Kidney epithelial cell (primary cell): ENCODE data around the gene TMEM98. TPM values are rescaled to one million over a fixed set of nuclear protein-coding genes. Genes with fewer than 3 reads are reported as not detected.
"Not testable (repeated sequence)": the region's sequence is repeated elsewhere in the genome, so short reads cannot be mapped to it uniquely, and the experiment has no call there.

Source experiments
- DNase-seq: peaks from one replicate; pipeline ENCODE4 v3.0.0-alpha.2; 2010; ENCODE audit warnings: low read depth
- H3K27me3 ChIP-seq: 2 replicates; pipeline ENCODE4 v1.6.0; 2011; ENCODE audit warnings: low read length; ENCODE audit not compliant: control insufficient read depth, insufficient read depth
- H3K36me3 ChIP-seq: 2 replicates; pipeline ENCODE4 v1.5.1; 2011; ENCODE audit warnings: low read length; ENCODE audit not compliant: control insufficient read depth, insufficient read depth
- H3K4me3 ChIP-seq: 2 replicates; pipeline ENCODE4 v1.5.1; 2011; ENCODE audit warnings: low read depth, mild to moderate bottlenecking, control low read depth, low read length
- total RNA-seq: library from RNA; depleted of rRNA; stranded (reverse); fragments of >200 nt; gene quantifications from 2 replicates; pipeline ENCODE4 v1.2.3, GENCODE V29; 2015
- TF ChIP-seq, protein P1 (sequence below): IDR thresholded peaks from 2 replicates; pipeline ENCODE4 v1.5.1; 2011; ENCODE audit warnings: mild to moderate bottlenecking, moderate library complexity, low read length, control low read depth, inconsistent platforms; ENCODE audit not compliant: insufficient read depth, poor library complexity, severe bottlenecking

Gene TMEM98
- total RNA-seq, 1 donor from 2014 or later: 81.1 TPM

DNA sequence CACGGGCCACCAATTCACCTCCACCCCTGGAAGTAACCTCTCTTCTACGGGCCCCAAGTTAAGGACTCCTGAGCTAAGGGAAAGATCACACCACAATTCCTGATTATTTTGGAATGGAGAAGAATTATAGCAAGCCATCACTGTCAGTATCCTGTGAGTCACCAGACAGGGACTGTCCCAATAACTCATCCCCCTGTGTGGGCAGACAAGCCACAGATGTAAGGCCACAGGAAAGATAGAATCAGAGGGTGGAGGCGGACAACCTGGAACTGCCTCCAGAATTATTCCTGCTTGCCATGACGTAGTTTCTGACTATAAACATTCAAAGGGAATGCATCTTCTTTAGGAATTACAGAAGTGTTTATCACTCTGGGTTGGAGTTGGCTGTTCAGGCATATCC, 45.2 kb upstream of the TMEM98 start:
- DNase-seq: no peak
- TF ChIP-seq, protein P1, sequence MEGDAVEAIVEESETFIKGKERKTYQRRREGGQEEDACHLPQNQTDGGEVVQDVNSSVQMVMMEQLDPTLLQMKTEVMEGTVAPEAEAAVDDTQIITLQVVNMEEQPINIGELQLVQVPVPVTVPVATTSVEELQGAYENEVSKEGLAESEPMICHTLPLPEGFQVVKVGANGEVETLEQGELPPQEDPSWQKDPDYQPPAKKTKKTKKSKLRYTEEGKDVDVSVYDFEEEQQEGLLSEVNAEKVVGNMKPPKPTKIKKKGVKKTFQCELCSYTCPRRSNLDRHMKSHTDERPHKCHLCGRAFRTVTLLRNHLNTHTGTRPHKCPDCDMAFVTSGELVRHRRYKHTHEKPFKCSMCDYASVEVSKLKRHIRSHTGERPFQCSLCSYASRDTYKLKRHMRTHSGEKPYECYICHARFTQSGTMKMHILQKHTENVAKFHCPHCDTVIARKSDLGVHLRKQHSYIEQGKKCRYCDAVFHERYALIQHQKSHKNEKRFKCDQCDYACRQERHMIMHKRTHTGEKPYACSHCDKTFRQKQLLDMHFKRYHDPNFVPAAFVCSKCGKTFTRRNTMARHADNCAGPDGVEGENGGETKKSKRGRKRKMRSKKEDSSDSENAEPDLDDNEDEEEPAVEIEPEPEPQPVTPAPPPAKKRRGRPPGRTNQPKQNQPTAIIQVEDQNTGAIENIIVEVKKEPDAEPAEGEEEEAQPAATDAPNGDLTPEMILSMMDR: no peak
- Histone ChIP-seq H3K4me3 (no peak overlapping the region), H3K27me3 (no peaks in the 10 kb centered on the region), H3K36me3 (no peaks in the 10 kb centered on the region)

DNA sequence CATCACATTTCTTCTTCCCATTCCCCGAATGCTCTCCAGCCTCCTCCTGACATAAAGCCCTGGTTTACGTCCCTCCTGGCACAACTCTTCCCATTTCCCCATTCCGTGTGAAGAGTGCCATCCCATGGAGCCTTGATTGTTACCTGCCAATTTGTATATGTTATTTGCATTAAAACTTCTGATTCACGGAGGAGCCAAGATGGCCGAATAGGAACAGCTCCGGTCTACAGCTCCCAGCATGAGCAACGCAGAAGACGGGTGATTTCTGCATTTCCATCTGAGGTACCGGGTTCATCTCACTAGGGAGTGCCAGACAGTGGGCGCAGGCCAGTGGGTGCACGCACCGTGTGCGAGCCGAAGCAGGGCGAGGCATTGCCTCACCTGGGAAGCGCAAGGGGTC, 41.0 kb upstream of the TMEM98 start:
- H3K27me3 ChIP-seq, H3K4me3 ChIP-seq, H3K36me3 ChIP-seq, DNase-seq: not testable (repeated sequence)

DNA sequence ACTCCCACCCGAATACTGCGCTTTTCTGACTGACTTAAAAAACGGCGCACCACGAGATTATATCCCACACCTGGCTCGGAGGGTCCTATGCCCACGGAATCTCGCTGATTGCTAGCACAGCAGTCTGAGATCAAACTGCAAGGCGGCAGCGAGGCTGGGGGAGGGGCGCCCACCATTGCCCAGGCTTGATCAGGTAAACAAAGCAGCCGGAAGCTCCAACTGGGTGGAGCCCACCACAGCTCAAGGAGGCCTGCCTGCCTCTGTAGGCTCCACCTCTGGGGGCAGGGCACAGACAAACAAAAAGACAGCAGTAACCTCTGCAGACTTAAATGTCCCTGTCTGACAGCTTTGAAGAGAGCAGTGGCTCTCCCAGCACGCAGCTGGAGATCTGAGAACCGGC, 40.5 kb upstream of the TMEM98 start:
- not testable (repeated sequence) for H3K4me3 ChIP-seq, H3K36me3 ChIP-seq, H3K27me3 ChIP-seq, DNase-seq

DNA sequence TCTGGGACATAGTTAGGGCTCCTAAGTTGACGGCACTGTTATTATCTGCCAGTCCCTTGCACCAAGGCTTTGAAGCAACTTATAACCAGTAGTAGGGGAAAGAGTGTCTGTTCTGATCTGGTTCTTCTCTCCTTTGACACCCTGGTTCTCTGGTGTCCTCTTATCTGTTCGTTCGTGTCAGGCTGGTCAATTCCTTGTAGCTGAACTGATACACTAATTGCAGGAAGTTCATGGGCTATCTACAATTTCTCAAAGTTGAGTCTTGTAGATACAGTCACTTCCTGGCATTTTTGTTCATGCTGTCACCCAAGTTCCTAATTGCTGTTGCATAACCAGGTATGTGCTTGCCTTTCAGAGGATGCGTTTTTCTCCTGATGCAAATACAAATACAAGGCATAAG, 33.7 kb upstream of the TMEM98 start:
- TF ChIP-seq, protein P1: no peak
- Histone ChIP-seq H3K36me3 (no peaks in the 10 kb centered on the region), H3K27me3 (no peaks in the 10 kb centered on the region), H3K4me3 (no peak overlapping the region)
- DNase-seq: no peak

DNA sequence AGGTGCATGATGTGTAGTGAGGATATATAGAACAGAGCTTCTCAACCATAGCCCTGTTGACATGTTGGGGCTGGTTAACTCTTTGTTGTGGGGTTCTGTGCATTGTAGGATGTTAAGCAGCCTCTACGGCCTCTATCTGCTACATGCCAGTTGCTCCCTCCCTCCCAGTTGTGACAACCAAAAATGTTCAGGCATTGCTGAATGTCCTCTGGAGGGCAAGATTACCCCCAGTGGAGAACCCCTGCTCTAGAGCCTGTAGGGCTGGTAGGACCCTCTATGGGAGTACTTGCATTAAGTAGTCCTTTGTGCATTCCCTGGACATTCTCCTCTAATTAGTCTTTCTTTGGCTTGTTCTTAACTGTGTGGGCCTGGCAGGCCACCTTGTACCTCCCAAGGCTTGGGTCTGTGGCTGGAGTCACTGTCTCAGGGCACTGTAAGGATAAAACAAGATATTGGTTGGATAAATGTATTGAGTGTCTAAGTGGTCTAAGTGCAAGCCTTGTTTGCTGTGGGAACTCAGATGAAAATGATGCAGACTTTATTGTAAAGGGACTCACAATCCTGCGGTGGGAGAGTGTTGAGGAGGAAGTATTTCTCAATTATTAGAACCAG, 31.2 kb upstream of the TMEM98 start:
- no peak for DNase-seq
- H3K27me3 ChIP-seq: no peaks in the 10 kb centered on the region
- no peak overlapping the region for H3K4me3 ChIP-seq
- TF ChIP-seq, protein P1: no peak
- H3K36me3 ChIP-seq: no peaks in the 10 kb centered on the region

DNA sequence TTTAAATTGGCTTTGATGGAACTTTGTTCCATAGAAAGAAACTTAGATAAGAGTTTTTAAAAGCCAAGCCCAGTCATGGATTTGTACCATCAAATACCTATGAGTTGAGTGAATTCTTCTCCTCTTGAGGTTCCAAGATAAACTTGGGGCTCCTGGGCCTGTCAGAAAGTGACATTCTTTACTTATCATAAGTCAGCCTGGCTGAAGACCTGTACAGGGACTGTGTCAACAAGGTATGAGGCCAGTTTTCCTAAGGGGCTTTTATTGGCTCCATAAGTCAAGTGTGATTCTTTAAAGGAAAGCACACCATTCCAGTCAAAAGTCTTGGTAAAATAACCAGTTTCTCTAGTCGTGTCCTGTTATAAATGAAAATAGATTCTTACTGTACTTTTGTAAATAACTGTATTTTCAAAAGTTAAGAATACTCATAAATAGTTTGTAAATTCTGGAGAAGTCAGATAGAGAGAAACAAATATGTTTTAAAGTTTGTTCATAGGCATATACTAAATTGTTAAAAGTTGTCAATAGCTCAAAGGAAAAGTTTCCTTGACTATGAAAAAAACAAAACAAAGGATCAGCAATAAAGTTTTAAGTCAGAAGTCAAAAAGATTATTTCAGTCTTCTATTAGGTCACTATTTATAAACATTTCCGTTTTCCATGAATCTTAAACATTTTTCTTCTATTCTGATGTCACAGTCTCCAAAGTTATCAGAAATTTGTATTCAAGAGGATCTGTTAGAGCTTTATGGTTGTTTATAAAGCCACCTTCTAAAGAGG, 28.5 kb upstream of the TMEM98 start:
- TF ChIP-seq, protein P1: no peak
- Histone ChIP-seq H3K36me3 (no peaks in the 10 kb centered on the region), H3K4me3 (no peak overlapping the region), H3K27me3 (no peaks in the 10 kb centered on the region)
- no peak for DNase-seq

DNA sequence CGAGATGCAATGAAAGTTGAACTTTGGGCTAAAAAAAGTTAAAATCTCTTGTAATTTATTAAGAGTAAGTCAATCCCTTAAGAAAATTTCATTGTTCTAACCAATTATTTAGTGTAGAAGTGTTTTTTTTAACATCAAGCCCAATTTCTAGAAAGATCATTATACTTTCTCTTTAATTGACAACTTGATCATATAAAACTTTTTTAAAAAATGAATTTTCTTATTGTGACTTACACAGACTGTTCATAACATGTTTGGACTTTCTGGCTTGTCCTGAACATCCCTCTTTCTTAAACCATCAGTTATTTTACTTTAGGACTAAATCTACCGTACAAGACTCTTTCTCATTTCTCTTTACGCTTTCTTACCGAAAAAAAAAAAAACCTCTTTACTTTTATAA, 26.2 kb upstream of the TMEM98 start:
- Histone ChIP-seq H3K36me3 (no peaks in the 10 kb centered on the region), H3K27me3 (no peaks in the 10 kb centered on the region), H3K4me3 (no peak overlapping the region)
- TF ChIP-seq, protein P1: no peak
- DNase-seq: no peak
